NCI-H446 treated with DMSO at 0.1 percent for 48 hours (cell line): ENCODE results near the gene CHST9.

Experiments
- DNase-seq: peaks from one replicate; lab custom pipeline; 2025; lab: John Stamatoyannopoulos, UW

Gene CHST9

DNA sequence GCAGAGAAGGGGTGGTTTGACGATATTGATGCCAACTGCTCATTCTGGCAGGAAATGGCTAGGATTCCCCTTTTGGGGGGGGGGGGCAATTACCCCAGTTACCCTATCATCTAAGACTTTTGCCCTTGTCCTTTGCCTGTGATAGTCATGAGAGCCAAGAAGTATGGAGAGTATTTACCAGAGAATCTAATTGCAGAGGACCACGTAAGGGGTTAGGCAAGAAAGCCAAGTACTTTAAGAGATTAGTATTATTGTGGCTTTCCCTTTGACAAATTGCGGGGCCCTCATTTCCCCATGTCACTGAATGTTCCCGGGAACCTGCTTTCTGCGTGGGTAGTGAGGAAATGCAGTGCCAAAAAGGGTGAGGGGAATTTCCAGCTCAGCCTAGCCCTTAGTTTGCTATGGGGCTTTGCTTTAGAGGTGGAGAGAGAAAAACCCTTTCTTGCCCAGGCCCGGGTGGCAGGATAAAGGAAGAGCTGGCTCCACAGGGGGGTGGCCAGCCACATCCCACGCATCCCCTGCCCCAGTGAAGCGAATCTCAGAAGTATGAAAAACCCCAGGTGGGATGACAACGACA lies 321.1 kb downstream of the CHST9 start:
- DNase-seq: no peak

DNA sequence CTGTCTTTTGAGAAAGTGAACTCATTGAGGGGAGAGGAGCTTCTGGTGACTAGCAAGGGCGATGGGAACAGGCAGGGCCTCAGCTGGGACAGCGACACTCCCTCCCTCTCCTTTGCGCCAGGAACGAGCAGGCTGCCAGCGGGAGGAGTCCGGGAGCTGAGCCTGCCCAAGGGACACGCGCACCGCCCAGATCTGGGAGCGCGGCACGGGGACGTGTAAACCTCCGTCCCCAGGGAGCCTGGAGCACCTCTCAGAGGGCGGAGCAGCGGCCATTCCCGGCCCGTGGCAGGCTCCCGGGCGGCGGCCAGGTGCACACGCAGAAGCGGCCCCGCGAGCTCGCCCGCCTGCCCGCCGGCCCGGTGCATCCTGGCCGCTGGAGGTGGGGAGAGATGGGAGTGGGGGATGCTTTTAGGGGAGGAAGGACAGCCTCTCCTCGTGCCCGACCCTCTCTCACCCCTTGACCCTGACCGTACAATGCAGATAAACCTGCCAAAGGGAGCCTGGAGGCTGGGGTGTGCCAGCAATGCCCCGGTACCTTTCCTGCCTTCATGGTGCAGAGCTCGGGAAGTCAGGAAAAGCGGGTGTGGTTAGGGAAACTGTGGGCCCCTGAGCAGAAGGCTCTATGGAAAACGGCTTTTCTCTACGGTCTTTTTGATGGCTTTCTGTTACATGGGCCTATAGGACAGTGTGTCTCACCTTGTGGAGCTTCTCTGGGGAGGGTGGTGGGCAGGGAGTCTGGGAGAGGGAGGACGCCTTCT lies 321.8 kb downstream of the CHST9 start:
- DNase-seq: no peak

DNA sequence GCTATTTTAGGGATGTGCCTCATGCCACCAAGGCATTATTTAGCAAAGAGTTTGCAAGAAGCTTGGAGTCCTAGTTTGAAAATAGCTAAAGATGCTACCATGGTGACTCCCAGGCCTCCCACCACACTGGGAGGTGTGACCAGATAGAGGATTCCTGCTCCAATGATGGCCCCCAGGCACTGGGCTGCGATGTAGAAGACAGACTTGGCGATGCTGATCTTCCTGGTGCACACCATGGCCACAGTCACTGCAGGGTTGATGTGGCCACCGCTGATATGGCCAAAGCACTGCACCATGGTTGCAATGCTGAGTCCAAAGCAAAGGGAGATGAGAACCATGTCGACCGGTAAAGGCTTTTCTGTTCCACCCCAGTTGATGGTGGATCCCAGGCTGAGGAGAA lies 323.0 kb downstream of the CHST9 start:
- DNase-seq: no peak
